Stimulated activated CD4-positive, alpha-beta T cell treated with anti-CD3 and anti-CD28 coated beads, Interleukin-1b, Interleukin-23, amount 100 ng/mL, for 24 hours (primary cell): ENCODE measurements around the gene EXOSC2.
A peak's percentile ranks its signal among the peaks of the same experiment; 100 is the strongest.

Experiments
- DNase-seq, 4 experiments: peaks; one replicate each; pipeline ENCODE4 v3.0.0-alpha.2; 2020; ENCODE audit warnings: low read depth in 4 of 4, low spot score in 1 of 4

Gene EXOSC2

GRCh38 chr9:130696139-130696650, 2.6 kb downstream of the EXOSC2 start:
- DNase-seq, result no peak

GRCh38 chr9:130696996-130697395, 3.4 kb downstream of the EXOSC2 start:
- DNase-seq, result no peak

GRCh38 chr9:130698514-130698913, 4.9 kb downstream of the EXOSC2 start:
- no peak for DNase-seq

GRCh38 chr9:130699047-130699446, 5.5 kb downstream of the EXOSC2 start:
- no peak for DNase-seq

GRCh38 chr9:130701059-130702022, 7.8 kb downstream of the EXOSC2 start:
- DNase-seq, result peak; percentile 52 to 65 (median 59)

GRCh38 chr9:130703501-130703900, 9.9 kb downstream of the EXOSC2 start:
- DNase-seq, result no peak

GRCh38 chr9:130707225-130707976, 13.8 kb downstream of the EXOSC2 start:
- DNase-seq, result peak; percentile 52 to 64 (median 56)

GRCh38 chr9:130710822-130711352, 17.3 kb downstream of the EXOSC2 start:
- DNase-seq, result no peak

GRCh38 chr9:130711469-130711868, 17.9 kb downstream of the EXOSC2 start:
- no peak for DNase-seq

GRCh38 chr9:130712564-130713285, 19.1 kb downstream of the EXOSC2 start:
- peak; percentile 79 to 94 (median 86) for DNase-seq

- no peak for DNase-seq
These were observed 19.8 kb downstream of the EXOSC2 start for GRCh38 chr9:130713286-130713960.

GRCh38 chr9:130714586-130715110, 21.1 kb downstream of the EXOSC2 start:
- DNase-seq, result no peak

- DNase-seq, result no peak
These were observed 21.7 kb downstream of the EXOSC2 start for GRCh38 chr9:130715270-130715669.

GRCh38 chr9:130718562-130718961, 25.0 kb downstream of the EXOSC2 start:
- no peak for DNase-seq

GRCh38 chr9:130720762-130721161, 27.2 kb downstream of the EXOSC2 start:
- DNase-seq, result no peak

- DNase-seq, result no peak
These were observed 35.1 kb downstream of the EXOSC2 start for GRCh38 chr9:130728721-130729120.

- DNase-seq, result no peak
These were observed 35.6 kb downstream of the EXOSC2 start for GRCh38 chr9:130729145-130729544.

GRCh38 chr9:130731355-130731754, 37.8 kb downstream of the EXOSC2 start:
- DNase-seq, result no peak

- DNase-seq, result no peak
These were observed 38.6 kb downstream of the EXOSC2 start for GRCh38 chr9:130732136-130732535.

GRCh38 chr9:130732793-130733221, 39.2 kb downstream of the EXOSC2 start:
- no peak for DNase-seq
